ENCODE results near the gene GNA12. TPM values are rescaled to one million over a fixed set of nuclear protein-coding genes. Genes with fewer than 3 reads are reported as not detected.

Gene GNA12
- total and polyA plus RNA-seq, 9 of the 15 experiments (the other 6 are each of a cell fraction or from before 2014, with no cell fraction given), result 0.65 to 32.7 (median 9.6) TPM

DNA sequence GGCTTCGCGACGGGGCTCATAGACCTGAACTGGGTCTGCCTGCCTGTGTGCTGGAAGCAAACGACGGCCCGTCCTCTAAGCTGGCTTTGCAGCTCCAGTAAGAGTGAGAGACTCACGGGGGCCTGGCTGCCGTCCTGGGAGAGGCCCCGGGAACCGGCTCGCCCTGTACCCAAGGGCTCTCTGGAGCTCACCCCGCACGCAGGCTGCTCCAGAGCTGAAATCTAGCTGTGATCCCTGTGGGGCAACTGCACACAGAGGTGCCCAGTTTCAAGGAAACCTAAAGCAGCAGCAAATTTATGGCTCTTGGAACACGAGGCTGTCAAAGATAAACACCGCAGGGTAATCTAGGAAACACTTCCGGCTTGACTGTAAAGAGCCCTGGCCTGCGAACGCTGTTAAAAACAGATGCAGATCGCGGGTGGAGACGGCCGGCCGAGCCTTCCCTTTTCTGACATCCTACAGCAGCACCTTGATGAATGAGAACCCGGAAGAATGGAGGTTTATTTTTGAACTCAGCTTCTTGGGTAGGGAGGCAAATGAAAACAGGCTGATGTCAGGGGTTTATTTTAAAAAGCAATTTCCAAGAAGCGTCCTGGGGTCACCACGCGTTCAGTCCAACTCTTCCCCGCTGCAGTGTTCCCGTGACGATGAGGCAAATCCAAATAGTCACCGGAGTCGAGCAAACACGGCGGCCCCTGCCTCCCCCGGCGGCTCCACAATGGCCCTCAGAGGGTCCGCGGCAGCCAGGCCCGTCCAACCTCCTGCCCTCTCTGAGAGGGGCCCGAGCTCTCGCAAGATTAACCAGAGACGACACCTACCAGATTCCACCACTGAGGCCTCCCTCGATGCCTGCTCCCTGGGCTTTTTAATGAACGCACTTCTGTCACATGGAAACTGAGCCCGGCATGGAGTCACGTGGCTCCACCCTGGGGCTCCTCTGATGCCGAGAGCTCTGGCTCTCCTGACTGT is 126.5 kb downstream of the GNA12 start:
- H3K4me1 ChIP-seq (replicated peaks in 1 of 2; ENCODE audit: control insufficient read depth in 2 of 2, insufficient read depth in 2 of 2, low read length in 2 of 2), result peaks cover 36 to 64% of the 10 kb centered on the region in 2 experiments
- peak; percentile 87 for ATAC-seq
- CTCF ChIA-PET (ENCODE audit: low intra/inter-chr PET ratio), result interaction anchor here (0.6 kb wide), 1 partner anchor 47 kb away, joined by 4 read pairs; no protein-coding TSS in a partner anchor
- TF ChIP-seq TEAD4 (IDR thresholded peaks at IDR 0.05; ENCODE audit: low read length) (peak; percentile 81), TEAD4 (CRISPR knock-in tag; IDR thresholded peaks at IDR 0.05; ENCODE audit: borderline replicate concordance) (no peak), NBN (IDR thresholded peaks at IDR 0.05; ENCODE audit: low read depth) (0 out of 2 replicates have a peak, but pooled peaks have one; percentile 51), ZSCAN29 (IDR thresholded peaks at IDR 0.05) (0 out of 2 replicates have a peak, but pooled peaks have one; percentile 14), HMGN3 (IDR thresholded peaks at IDR 0.05; ENCODE audit: borderline replicate concordance, extremely low read depth, insufficient read length, low read depth, low read length) (peak; percentile 8), EP400 (IDR thresholded peaks at IDR 0.05) (peak; percentile 76), BACH1 (tag; IDR thresholded peaks at IDR 0.05) (peak; percentile 59), EP300 (IDR thresholded peaks at IDR 0.05; ENCODE audit: low read length) (peak; percentile 84; the same call in 1 of the 2 replicates), E2F1 (CRISPR knock-in tag; IDR thresholded peaks at IDR 0.05) (no peak), RUNX1 (IDR thresholded peaks at IDR 0.05; ENCODE audit: low read depth) (0 out of 2 replicates have a peak, but pooled peaks have one; percentile 52), DEAF1 (CRISPR knock-in tag; IDR thresholded peaks at IDR 0.05) (0 out of 2 replicates have a peak, but pooled peaks have one; percentile 4), CTBP1 (IDR thresholded peaks at IDR 0.05; ENCODE audit: borderline replicate concordance) (peak; percentile 72; the same call in 1 of the 2 replicates), BHLHE40 (IDR thresholded peaks at IDR 0.05; ENCODE audit: low read length) (peak; percentile 43; the same call in 1 of the 2 replicates), BCL6 (CRISPR knock-in tag; IDR thresholded peaks at IDR 0.05) (peak; percentile 84; the same call in 1 of the 2 replicates), GABPB1 (CRISPR knock-in tag; IDR thresholded peaks at IDR 0.05) (peak; percentile 80), ETV6 (IDR thresholded peaks at IDR 0.05; ENCODE audit: borderline replicate concordance in 1 of 2, low read depth in 2 of 2, low read length in 1 of 2) (peak; percentile 67 to 80; a peak in 2 of 4 replicates), ETV6 (CRISPR knock-in tag; IDR thresholded peaks at IDR 0.05; ENCODE audit: borderline replicate concordance) (no peak)
- TF ChIP-seq, protein P1, sequence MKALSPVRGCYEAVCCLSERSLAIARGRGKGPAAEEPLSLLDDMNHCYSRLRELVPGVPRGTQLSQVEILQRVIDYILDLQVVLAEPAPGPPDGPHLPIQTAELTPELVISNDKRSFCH (CRISPR knock-in tag; IDR thresholded peaks at IDR 0.05), result no peak
- TF ChIP-seq, protein P1 (tag; IDR thresholded peaks at IDR 0.05), result peak; percentile 21

More for the DNA sequence above, 126.5 kb downstream of the GNA12 start:
- no peak overlapping the region for H3K4me3 ChIP-seq
- WGBS (ENCODE audit: insufficient coverage, low coverage, missing lambda C conversion rate), result 15% methylated on average over 35 of the region's 47 CpGs
- H3K9me3 ChIP-seq (replicated peaks; ENCODE audit: control insufficient read depth, insufficient read depth, low read depth, low read length), result no peaks in the 10 kb centered on the region
- no peaks in the 10 kb centered on the region for H3K9me1 ChIP-seq (ENCODE audit: control insufficient read depth, insufficient read depth, low read length)
- no peaks in the 10 kb centered on the region for H3K27me3 ChIP-seq (ENCODE audit: control insufficient read depth in 2 of 2, insufficient read depth in 2 of 2, low read length in 2 of 2)
- peak overlapping the region; percentile 84 for H3K27ac ChIP-seq (ENCODE audit: extremely low read depth, low read depth, low read length)
- DNase-seq (ENCODE audit: extremely low read depth in 1 of 4, low spot score in 3 of 4) (peak; percentile 69 to 92 (median 81)), FAIRE-seq (peak; percentile 95)
- peak overlapping the region; percentile 55 to 93 for H3K9ac ChIP-seq (ENCODE audit: insufficient read depth in 1 of 2, low read depth in 2 of 2, low read length in 2 of 2)
- peak overlapping the region; percentile 84 for H2AFZ ChIP-seq (ENCODE audit: low read depth, low read length)
- BruUV-seq (replicated peaks), result TSS peak; percentile 95
- intact Hi-C loops (cut with micrococcal nuclease) (loop anchor here (5.0 kb wide), 1 partner anchor 40 kb away; no protein-coding TSS in a partner anchor), in situ Hi-C loops (cut with MboI) (no loop called here)
- POLR2A ChIA-PET, result interaction anchor here (0.6 to 3.3 kb wide), 6 partner anchors 9 to 591 kb away, joined by 3 to 12 read pairs (median 4); no protein-coding TSS in a partner anchor
- peak overlapping the region; percentile 53 for H3K4me2 ChIP-seq (ENCODE audit: insufficient read depth, low read length)
- no peaks in the 10 kb centered on the region for H3K79me2 ChIP-seq (ENCODE audit: control insufficient read depth, insufficient read depth, low read length)
- no peaks in the 10 kb centered on the region; the same call in 2 of the 3 replicates for H3K36me3 ChIP-seq (ENCODE audit: control insufficient read depth, insufficient read depth, low read length)
- H4K20me1 ChIP-seq (replicated peaks; ENCODE audit: control insufficient read depth, insufficient read depth, low read length), result no peaks in the 10 kb centered on the region

Data from K562 (cell line).